Neural crest cell (in vitro differentiated cells): ENCODE data around the gene PIK3C2G. TPM values are rescaled to one million over a fixed set of nuclear protein-coding genes. Genes with fewer than 3 reads are reported as not detected.

ENCODE experiments used
- DNase-seq: peaks from one replicate; pipeline ENCODE4 v3.0.0; 2021; ENCODE audit warnings: low read depth, mixed read lengths, low spot score
- H3K27ac Mint-ChIP-seq: one replicate; pipeline ENCODE4 v1.8.0; 2021; ENCODE audit warnings: mild to moderate bottlenecking, mixed read lengths; ENCODE audit not compliant: unreplicated experiment
- H3K27me3 Mint-ChIP-seq: 2 replicates; pipeline ENCODE4 v1.8.0; 2021; ENCODE audit warnings: low read depth, mild to moderate bottlenecking, mixed read lengths
- H3K36me3 Mint-ChIP-seq: 2 replicates; pipeline ENCODE4 v1.8.0; 2021; ENCODE audit warnings: low read depth, mild to moderate bottlenecking, mixed read lengths
- H3K4me1 Mint-ChIP-seq: 2 replicates; pipeline ENCODE4 v1.8.0; 2021; ENCODE audit warnings: mixed read lengths
- H3K4me3 Mint-ChIP-seq: one replicate; pipeline ENCODE4 v1.8.0; 2021; ENCODE audit warnings: mild to moderate bottlenecking, mixed read lengths
- H3K9me3 Mint-ChIP-seq: 2 replicates; pipeline ENCODE4 v1.8.0; 2021; ENCODE audit warnings: mixed read lengths
- CTCF ChIP-seq: fragments of 200-600 bp; sonication (generic); conservative IDR thresholded peaks from 2 replicates; pipeline ENCODE4 v1.5.0; 2021; ENCODE audit warnings: antibody characterized with exemption, mild to moderate bottlenecking
- total RNA-seq: library from RNA; stranded (reverse); gene quantifications from 2 replicates; pipeline ENCODE4 v1.2.1, GENCODE V29; 2021

The PIK3C2G gene
- total RNA-seq, 1 donor from 2014 or later = not detected

GRCh38 chr12:18277196-18277595, 15.9 kb downstream of the PIK3C2G start:
- no peak overlapping the region for H3K4me3 Mint-ChIP-seq
- TF ChIP-seq CTCF = no peak
- H3K36me3 Mint-ChIP-seq = peaks cover 2% of the 10 kb centered on the region
- peaks cover 8% of the 10 kb centered on the region for H3K4me1 Mint-ChIP-seq
- H3K27me3 Mint-ChIP-seq = no peaks in the 10 kb centered on the region
- no peak overlapping the region for H3K27ac Mint-ChIP-seq
- peaks cover 7% of the 10 kb centered on the region for H3K9me3 Mint-ChIP-seq
- DNase-seq = no peak

- Mint-ChIP-seq H3K4me1 (peaks cover 6% of the 10 kb centered on the region), H3K36me3 (no peaks in the 10 kb centered on the region), H3K27me3 (no peaks in the 10 kb centered on the region), H3K9me3 (peaks cover 3% of the 10 kb centered on the region), H3K4me3 (no peak overlapping the region), H3K27ac (no peak overlapping the region)
- TF ChIP-seq CTCF = no peak
- DNase-seq = no peak
Measured at GRCh38 chr12:18280728-18281127, 19.4 kb downstream of the PIK3C2G start.

- no peaks in the 10 kb centered on the region for H3K27me3 Mint-ChIP-seq
- H3K4me1 Mint-ChIP-seq = no peaks in the 10 kb centered on the region
- no peak for TF ChIP-seq CTCF
- no peaks in the 10 kb centered on the region for H3K36me3 Mint-ChIP-seq
- H3K27ac Mint-ChIP-seq = no peak overlapping the region
- DNase-seq = no peak
- H3K9me3 Mint-ChIP-seq = peaks cover 6% of the 10 kb centered on the region
- H3K4me3 Mint-ChIP-seq = no peak overlapping the region
Measured at GRCh38 chr12:18281941-18282340, 20.6 kb downstream of the PIK3C2G start.

GRCh38 chr12:18283831-18284230, 22.5 kb downstream of the PIK3C2G start:
- Mint-ChIP-seq H3K4me1 (no peaks in the 10 kb centered on the region), H3K27me3 (no peaks in the 10 kb centered on the region), H3K9me3 (peaks cover 6% of the 10 kb centered on the region), H3K27ac (no peak overlapping the region), H3K36me3 (no peaks in the 10 kb centered on the region), H3K4me3 (no peak overlapping the region)
- DNase-seq = no peak
- no peak for TF ChIP-seq CTCF

- DNase-seq = no peak
- H3K4me3 Mint-ChIP-seq = no peak overlapping the region
- H3K9me3 Mint-ChIP-seq = peaks cover 6% of the 10 kb centered on the region
- no peak for TF ChIP-seq CTCF
- no peak overlapping the region for H3K27ac Mint-ChIP-seq
- H3K36me3 Mint-ChIP-seq = no peaks in the 10 kb centered on the region
- no peaks in the 10 kb centered on the region for H3K27me3 Mint-ChIP-seq
- no peaks in the 10 kb centered on the region for H3K4me1 Mint-ChIP-seq
Measured at GRCh38 chr12:18284386-18284785, 23.1 kb downstream of the PIK3C2G start.

- peaks cover 6% of the 10 kb centered on the region for H3K9me3 Mint-ChIP-seq
- no peak overlapping the region for H3K4me3 Mint-ChIP-seq
- no peaks in the 10 kb centered on the region for H3K36me3 Mint-ChIP-seq
- DNase-seq = no peak
- no peaks in the 10 kb centered on the region for H3K4me1 Mint-ChIP-seq
- no peak overlapping the region for H3K27ac Mint-ChIP-seq
- no peak for TF ChIP-seq CTCF
- H3K27me3 Mint-ChIP-seq = no peaks in the 10 kb centered on the region
Measured at GRCh38 chr12:18285161-18285560, 23.8 kb downstream of the PIK3C2G start.
